Testis (tissue), 3 donors: ENCODE measurements around the gene POLRMT. TPM values are rescaled to one million over a fixed set of nuclear protein-coding genes. Genes with fewer than 3 reads are reported as not detected.

Experiments
- DNase-seq: peaks from one replicate; pipeline ENCODE4 v3.0.0-alpha.2; 2019
- H3K27ac ChIP-seq, 2 donors: fragments of 200-600 bp; sonication (generic); one replicate each; pipeline ENCODE4 v1.5.1; 2019
- H3K27me3 ChIP-seq: fragments of 200-600 bp; sonication (generic); one replicate; pipeline ENCODE4 v1.5.1; 2019
- H3K36me3 ChIP-seq: fragments of 200-600 bp; sonication (generic); one replicate; pipeline ENCODE4 v1.5.1; 2017; ENCODE audit warnings: low read depth; ENCODE audit errors: missing control alignments
- H3K4me1 ChIP-seq: fragments of 200-600 bp; sonication (generic); one replicate; pipeline ENCODE4 v1.5.1; 2019
- H3K4me3 ChIP-seq, 2 donors: fragments of 200-600 bp; sonication (generic); one replicate each; pipeline ENCODE4 v1.5.1; 2017 to 2019
- H3K9me3 ChIP-seq: fragments of 200-600 bp; sonication (generic); one replicate; pipeline ENCODE4 v1.5.1; 2017
- POLR2A ChIP-seq: fragments of 450-650 bp; IDR thresholded peaks from one replicate; pipeline ENCODE4 v1.6.1; 2017; ENCODE audit warnings: antibody characterized with exemption, mild to moderate bottlenecking, moderate library complexity
- WGBS, 2 donors: methylation state at CpG; one replicate each; pipeline ENCODE4 v1.1.5; 2018; 5-methylcytosine and 5-hydroxymethylcytosine counted together
- intact Hi-C: fragments of 100-400 bp; cut with DNase I; formaldehyde crosslinking; loops from one replicate; pipeline ENCODE4 v1.15.1; 2023; ENCODE audit warnings: low total_unique reads
- polyA plus RNA-seq: library from polyadenylated mRNA; stranded (reverse); fragments of 350-450 nt; fragmentation: Illumina TruSeq; extraction: RNeasy Lipid Tissue Mini Kit (QIAGEN cat#74804); gene quantifications from one replicate; pipeline ENCODE4 v1.2.3, GENCODE V29; 2014; ENCODE audit warnings: low read depth, low replicate concordance; ENCODE audit not compliant: insufficient read depth
- total RNA-seq, 2 donors: library from RNA; depleted of rRNA; stranded (reverse); fragments of >200 nt; gene quantifications; one replicate each; pipeline ENCODE4 v1.2.3, GENCODE V29; 2016
- TF ChIP-seq, protein P1 (sequence below), 3 experiments: fragments of 450-650 bp in 2 of 3; fragments of 200-600 bp in 1 of 3; sonication (generic) in 1 of 3; IDR thresholded peaks; one replicate each; pipeline ENCODE4 v1.5.1; 2016 to 2019; ENCODE audit warnings: antibody characterized with exemption in 3 of 3, mild to moderate bottlenecking in 2 of 3, moderate library complexity in 1 of 3

POLRMT gene
- total and polyA plus RNA-seq, 3 donors from 2014 or later, result 116 to 178 (median 137) TPM

DNA sequence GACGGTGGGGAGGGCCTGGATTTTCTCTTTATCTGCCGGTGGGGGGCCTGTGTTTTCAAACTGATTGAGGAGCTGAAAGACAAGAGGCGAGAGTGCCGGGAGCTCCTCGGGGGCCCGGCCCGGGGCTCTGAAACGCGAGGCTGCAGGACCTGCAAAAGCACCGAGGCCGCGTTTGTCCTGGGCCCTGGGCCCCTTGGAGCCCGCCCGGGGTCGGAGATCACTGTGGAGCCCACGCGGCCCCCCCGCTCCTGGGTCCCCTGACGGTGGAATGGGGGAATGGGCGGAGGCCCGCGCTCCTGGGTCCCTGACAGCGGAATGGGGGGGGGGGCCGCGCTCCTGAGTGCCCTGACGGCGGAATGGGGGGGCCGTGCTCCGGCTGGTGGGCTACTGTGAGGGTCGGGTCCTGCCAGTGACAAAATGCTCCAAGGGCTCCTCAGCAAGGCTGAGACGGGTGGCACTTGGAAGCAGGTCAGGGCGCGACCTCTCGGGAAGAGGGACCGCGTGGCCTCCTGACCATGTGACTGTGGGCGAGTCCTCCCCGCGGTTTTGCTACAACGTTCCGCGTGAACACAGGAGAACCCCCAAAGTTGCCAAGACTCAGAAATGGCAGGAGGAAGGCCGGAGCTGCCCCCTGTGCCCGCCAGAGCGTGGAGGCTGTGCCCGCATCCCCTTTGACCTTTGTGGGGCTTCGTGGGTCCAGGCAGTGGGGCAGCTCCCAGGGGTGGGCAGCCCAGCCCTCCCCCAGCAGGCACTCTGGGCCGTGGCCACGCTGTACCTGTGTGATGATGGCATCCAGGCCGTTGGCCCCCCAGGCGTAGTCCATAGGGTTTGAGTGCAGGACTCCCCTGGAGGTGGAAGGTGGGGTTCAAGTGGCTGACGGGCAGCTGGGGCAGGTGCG lies 15.8 kb upstream of the POLRMT start:
- DNase-seq, result no peak
- TF ChIP-seq, protein P1, sequence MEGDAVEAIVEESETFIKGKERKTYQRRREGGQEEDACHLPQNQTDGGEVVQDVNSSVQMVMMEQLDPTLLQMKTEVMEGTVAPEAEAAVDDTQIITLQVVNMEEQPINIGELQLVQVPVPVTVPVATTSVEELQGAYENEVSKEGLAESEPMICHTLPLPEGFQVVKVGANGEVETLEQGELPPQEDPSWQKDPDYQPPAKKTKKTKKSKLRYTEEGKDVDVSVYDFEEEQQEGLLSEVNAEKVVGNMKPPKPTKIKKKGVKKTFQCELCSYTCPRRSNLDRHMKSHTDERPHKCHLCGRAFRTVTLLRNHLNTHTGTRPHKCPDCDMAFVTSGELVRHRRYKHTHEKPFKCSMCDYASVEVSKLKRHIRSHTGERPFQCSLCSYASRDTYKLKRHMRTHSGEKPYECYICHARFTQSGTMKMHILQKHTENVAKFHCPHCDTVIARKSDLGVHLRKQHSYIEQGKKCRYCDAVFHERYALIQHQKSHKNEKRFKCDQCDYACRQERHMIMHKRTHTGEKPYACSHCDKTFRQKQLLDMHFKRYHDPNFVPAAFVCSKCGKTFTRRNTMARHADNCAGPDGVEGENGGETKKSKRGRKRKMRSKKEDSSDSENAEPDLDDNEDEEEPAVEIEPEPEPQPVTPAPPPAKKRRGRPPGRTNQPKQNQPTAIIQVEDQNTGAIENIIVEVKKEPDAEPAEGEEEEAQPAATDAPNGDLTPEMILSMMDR (IDR thresholded peaks at IDR 0.05), result no peak
- TF ChIP-seq POLR2A, result no peak
- no peaks in the 10 kb centered on the region for H3K9me3 ChIP-seq
- H3K27me3 ChIP-seq, result no peaks in the 10 kb centered on the region
- no peaks in the 10 kb centered on the region for H3K4me1 ChIP-seq
- no peak overlapping the region for H3K4me3 ChIP-seq
- intact Hi-C loops, result no loop called here
- WGBS, 2 donors, result 90 to 93% methylated on average over 8 to 53 of the region's 53 CpGs
- no peak overlapping the region for H3K27ac ChIP-seq
- H3K36me3 ChIP-seq, result no peaks in the 10 kb centered on the region

DNA sequence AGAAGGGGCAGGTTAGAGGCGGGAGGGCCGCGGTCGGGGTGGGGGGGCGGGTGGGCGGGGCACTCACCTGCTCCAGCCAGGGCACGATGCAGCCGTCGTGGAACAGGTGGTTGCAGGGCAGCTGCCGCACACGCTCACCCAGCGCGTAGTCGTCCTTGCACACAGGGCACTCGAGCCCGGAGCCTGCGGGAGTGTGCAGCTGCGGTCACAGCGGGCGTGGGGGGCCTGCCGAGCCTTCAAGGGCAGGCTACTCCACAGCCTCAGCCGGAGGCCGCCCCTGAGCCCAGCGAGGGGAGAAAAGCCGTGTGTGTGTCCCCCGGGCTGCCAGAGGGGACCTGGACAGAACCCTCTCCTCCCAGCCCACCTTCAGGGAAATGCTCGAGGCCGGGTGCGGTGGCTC lies 15.0 kb upstream of the POLRMT start:
- H3K4me1 ChIP-seq, result peaks cover under 1% of the 10 kb centered on the region
- H3K27me3 ChIP-seq, result no peaks in the 10 kb centered on the region
- intact Hi-C loops, result no loop called here
- no peak overlapping the region for H3K27ac ChIP-seq
- H3K4me3 ChIP-seq, result no peak overlapping the region
- WGBS, 2 donors, result 73 to 89% methylated on average over 3 to 29 of the region's 29 CpGs
- H3K9me3 ChIP-seq, result no peaks in the 10 kb centered on the region
- TF ChIP-seq POLR2A, result no peak
- TF ChIP-seq, protein P1 (IDR thresholded peaks at IDR 0.05), result no peak
- no peak for DNase-seq
- H3K36me3 ChIP-seq, result no peaks in the 10 kb centered on the region

DNA sequence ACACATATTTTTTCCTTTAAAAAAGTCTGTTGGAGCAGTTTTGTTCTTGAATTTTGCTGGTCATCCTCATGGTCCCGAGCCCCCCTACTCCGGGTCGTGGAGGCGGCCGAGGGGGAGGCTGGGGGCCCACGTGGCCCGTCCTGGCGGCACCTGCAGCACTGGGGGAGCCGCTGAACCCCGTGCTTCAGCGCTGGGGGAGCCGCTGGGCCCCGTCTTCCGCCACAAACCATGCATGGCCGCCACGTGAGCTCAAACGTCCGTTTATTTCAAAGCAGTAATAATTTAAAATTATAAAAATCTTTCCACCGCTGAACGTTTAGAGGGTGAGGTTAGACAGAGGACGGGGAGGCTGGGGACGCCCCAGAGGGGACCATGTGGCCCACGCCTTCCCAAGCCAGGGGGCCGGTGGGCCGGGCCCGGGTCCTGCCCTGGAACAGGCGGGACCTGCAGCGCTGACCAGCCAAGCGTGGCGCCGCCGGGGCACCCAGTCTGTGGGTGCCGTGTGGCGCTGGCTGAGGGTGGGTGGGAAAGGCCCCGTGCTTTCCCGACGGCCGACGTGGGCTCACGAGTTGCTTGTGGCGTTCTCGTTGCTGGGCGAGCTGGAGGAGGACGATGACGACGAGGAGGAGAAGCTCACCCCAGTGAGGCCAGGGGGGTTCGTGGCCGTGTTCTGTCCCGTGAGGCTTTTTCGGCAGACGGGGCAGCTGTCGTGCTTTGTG lies 14.4 kb upstream of the POLRMT start:
- 91 to 96% methylated on average over 40 to 52 of the region's 52 CpGs for WGBS, 2 donors
- Histone ChIP-seq H3K4me3 (no peak overlapping the region), H3K9me3 (no peaks in the 10 kb centered on the region), H3K27me3 (no peaks in the 10 kb centered on the region), H3K36me3 (no peaks in the 10 kb centered on the region), H3K4me1 (peaks cover 6% of the 10 kb centered on the region), H3K27ac (no peak overlapping the region)
- no peak for DNase-seq
- no peak for TF ChIP-seq POLR2A
- TF ChIP-seq, protein P1 (IDR thresholded peaks at IDR 0.05), result no peak
- intact Hi-C loops, result no loop called here

DNA sequence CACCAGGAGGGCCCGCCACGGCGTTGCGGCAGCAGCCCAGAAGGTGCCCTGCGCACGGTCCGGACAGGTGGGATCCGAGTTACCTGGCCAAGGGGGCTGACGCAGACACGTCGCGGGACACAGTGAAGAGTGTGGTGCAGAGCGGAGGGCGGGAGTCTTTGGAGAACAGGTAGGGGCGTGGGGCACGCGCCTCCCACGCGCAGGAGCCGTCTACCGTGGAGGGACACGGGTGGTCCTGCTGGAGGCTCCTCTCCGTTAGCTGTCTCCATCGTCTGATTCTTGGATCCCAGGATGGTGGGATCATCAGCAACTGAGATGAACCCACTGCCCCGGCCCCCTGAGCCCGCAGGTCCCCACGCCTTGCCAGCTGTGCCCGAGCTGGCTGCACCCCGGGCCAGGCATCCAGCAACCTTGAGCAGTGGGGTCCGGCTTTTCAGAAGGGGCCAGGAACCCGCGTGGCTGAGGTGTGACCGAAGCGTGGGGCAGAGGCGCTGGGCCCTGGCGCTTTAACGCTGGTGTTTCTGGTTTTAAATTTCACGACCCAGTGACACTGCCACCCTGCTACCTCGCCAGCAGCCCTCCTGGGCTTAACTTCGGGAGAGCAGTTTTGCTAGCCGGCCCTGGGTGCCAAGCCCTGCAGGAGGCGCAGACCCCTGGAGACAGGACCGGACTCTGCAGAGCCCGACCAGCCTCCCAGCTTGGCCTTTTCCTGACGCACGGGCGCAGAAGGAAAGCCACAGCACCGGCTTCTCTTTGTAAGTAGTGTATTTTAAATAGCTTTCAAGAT lies 13.6 kb upstream of the POLRMT start:
- no peaks in the 10 kb centered on the region for H3K36me3 ChIP-seq
- TF ChIP-seq POLR2A, result no peak
- TF ChIP-seq, protein P1 (IDR thresholded peaks at IDR 0.05), result no peak

More for the DNA sequence above, 13.6 kb upstream of the POLRMT start:
- no peak for DNase-seq
- H3K27me3 ChIP-seq, result no peaks in the 10 kb centered on the region
- no peak overlapping the region for H3K27ac ChIP-seq
- H3K4me1 ChIP-seq, result peaks cover 6% of the 10 kb centered on the region
- intact Hi-C loops, result no loop called here
- WGBS, 2 donors, result 91 to 93% methylated on average over 30 to 48 of the region's 48 CpGs
- H3K9me3 ChIP-seq, result no peaks in the 10 kb centered on the region
- no peak overlapping the region for H3K4me3 ChIP-seq
